IMR-90 (cell line): Measurements from ENCODE around the gene HOXA10. TPM values are rescaled to one million over a fixed set of nuclear protein-coding genes. Genes with fewer than 3 reads are reported as not detected.
A peak's percentile ranks its signal among the peaks of the same experiment; 100 is the strongest.

Experiments used
- ATAC-seq: fragments of 200-7000 bp; cut with Tn5 transposase; 2 replicates; pipeline ENCODE4 v1.9.1; 2020; ENCODE audit warnings: low read depth, mild to moderate bottlenecking, moderate library complexity
- BruUV-seq: library from RNA; stranded (reverse); fragments of 400-500 nt; replicated peaks from 2 replicates; lab custom pipeline; 2021; lab: Mats Ljungman, UMichigan
- CTCF ChIA-PET: fragments of 300-600 bp; formaldehyde crosslinking; extraction: SDS; loops from one replicate; lab custom pipeline; 2021; ENCODE audit warnings: antibody characterized with exemption; lab: Yijun Ruan, JAX
- POLR2A ChIA-PET: fragments of 300-600 bp; sonication (Branson Sonifier 250); formaldehyde crosslinking; loops from one replicate; lab custom pipeline; 2022; ENCODE audit warnings: antibody characterized with exemption; ENCODE audit not compliant: unreplicated experiment; lab: Charles Lee
- DNase-seq: peaks from one replicate; pipeline ENCODE4 v3.0.0; 2013
- H2AFZ ChIP-seq: replicated peaks from 2 replicates; pipeline ENCODE3; 2013; ENCODE audit warnings: low read length, mild to moderate bottlenecking; ENCODE audit not compliant: poor library complexity
- H2AK5ac ChIP-seq: 2 replicates; pipeline ENCODE4 v1.6.1; 2013; ENCODE audit warnings: low read depth, low read length, inconsistent platforms
- H2AK9ac ChIP-seq: replicated peaks from 2 replicates; pipeline ENCODE3; 2013; ENCODE audit warnings: mild to moderate bottlenecking, low read depth, low read length, moderate library complexity; ENCODE audit not compliant: poor library complexity
- H2BK120ac ChIP-seq: 2 replicates; pipeline ENCODE4 v1.6.1; 2013; ENCODE audit warnings: low read depth, low read length, inconsistent platforms
- H2BK15ac ChIP-seq: 3 replicates; pipeline ENCODE4 v1.6.1; 2013; ENCODE audit warnings: low read depth, low read length, inconsistent platforms
- H2BK20ac ChIP-seq: 2 replicates; pipeline ENCODE4 v1.6.1; 2013; ENCODE audit warnings: low read depth, mild to moderate bottlenecking, inconsistent platforms, low read length, moderate library complexity
- H2BK5ac ChIP-seq: 2 replicates; pipeline ENCODE4 v1.6.1; 2013; ENCODE audit warnings: mild to moderate bottlenecking, low read depth, low read length, inconsistent platforms; ENCODE audit not compliant: poor library complexity, severe bottlenecking
- H3K14ac ChIP-seq: replicated peaks from 2 replicates; pipeline ENCODE4 v1.6.1; 2013; ENCODE audit warnings: low read depth, low read length, inconsistent platforms
- H3K18ac ChIP-seq: 2 replicates; pipeline ENCODE4 v1.6.1; 2013; ENCODE audit warnings: low read depth, low read length, control low read depth
- H3K23ac ChIP-seq: 2 replicates; pipeline ENCODE4 v1.6.1; 2013; ENCODE audit warnings: low read depth, low read length, inconsistent platforms
- H3K27ac ChIP-seq: 2 replicates; pipeline ENCODE4 v1.5.1; 2013; ENCODE audit warnings: mild to moderate bottlenecking, control low read depth, low read length; ENCODE audit not compliant: insufficient read depth
- H3K27me3 ChIP-seq: 2 replicates; pipeline ENCODE4 v1.6.1; 2013; ENCODE audit warnings: low read length; ENCODE audit not compliant: control insufficient read depth, insufficient read depth
- H3K36me3 ChIP-seq: 2 replicates; pipeline ENCODE4 v1.6.1; 2013; ENCODE audit warnings: low read length, mixed read lengths; ENCODE audit not compliant: control insufficient read depth, insufficient read depth
- H3K4ac ChIP-seq: 2 replicates; pipeline ENCODE4 v1.6.1; 2013; ENCODE audit warnings: low read depth, low read length, inconsistent platforms
- H3K4me1 ChIP-seq: 2 replicates; pipeline ENCODE4 v1.6.1; 2013; ENCODE audit warnings: low read length, mixed read lengths; ENCODE audit not compliant: control insufficient read depth, insufficient read depth
- H3K4me2 ChIP-seq: 2 replicates; pipeline ENCODE4 v1.6.1; 2013; ENCODE audit warnings: low read depth, mild to moderate bottlenecking, control low read depth, low read length, moderate library complexity
- H3K4me3 ChIP-seq: 2 replicates; pipeline ENCODE4 v1.5.1; 2013; ENCODE audit warnings: low read depth, mild to moderate bottlenecking, control low read depth, low read length, moderate library complexity; ENCODE audit not compliant: insufficient read depth
- H3K56ac ChIP-seq: 2 replicates; pipeline ENCODE4 v1.6.1; 2013; ENCODE audit warnings: low read length, inconsistent platforms; ENCODE audit not compliant: insufficient read depth; ENCODE audit errors: extremely low read depth
- H3K79me1 ChIP-seq, 2 experiments: 2 replicates each; pipeline ENCODE4 v1.6.1; 2013; ENCODE audit warnings: low read length in 2 of 2, inconsistent platforms in 1 of 2, low read depth in 1 of 2
- H3K9ac ChIP-seq: 2 replicates; pipeline ENCODE4 v1.6.1; 2013; ENCODE audit warnings: low read depth, low read length, control low read depth
- H3K9me1 ChIP-seq: 2 replicates; pipeline ENCODE4 v1.6.1; 2013; ENCODE audit warnings: low read length, inconsistent platforms; ENCODE audit not compliant: insufficient read depth
- H3K9me3 ChIP-seq: 2 replicates; pipeline ENCODE4 v1.6.1; 2013; ENCODE audit warnings: low read length; ENCODE audit not compliant: control insufficient read depth, insufficient read depth
- H4K20me1 ChIP-seq: 2 replicates; pipeline ENCODE4 v1.6.1; 2013; ENCODE audit warnings: low read length, inconsistent platforms; ENCODE audit not compliant: insufficient read depth
- H4K5ac ChIP-seq: 2 replicates; pipeline ENCODE4 v1.6.1; 2013; ENCODE audit warnings: mild to moderate bottlenecking, low read depth, low read length, control low read depth
- H4K8ac ChIP-seq, 2 experiments: 2 replicates each; pipeline ENCODE4 v1.6.1; 2013; ENCODE audit warnings: low read depth in 2 of 2, low read length in 2 of 2, control low read depth in 1 of 2, inconsistent platforms in 1 of 2
- H4K91ac ChIP-seq: 2 replicates; pipeline ENCODE4 v1.6.1; 2013; ENCODE audit warnings: low read depth, low read length, inconsistent platforms; ENCODE audit not compliant: insufficient read depth
- BHLHE40 ChIP-seq: fragments of 150-350 bp; IDR thresholded peaks from 2 replicates; pipeline ENCODE4 v1.6.1; 2016; ENCODE audit warnings: mild to moderate bottlenecking, low read depth, low read length
- CEBPB ChIP-seq: IDR thresholded peaks from 2 replicates; pipeline ENCODE4 v1.6.1; 2012; ENCODE audit warnings: low read depth, low read length, improper control_type of control experiment
- CHD1 ChIP-seq: IDR thresholded peaks from 2 replicates; pipeline ENCODE4 v1.6.1; 2012; ENCODE audit warnings: low read depth, low read length, improper control_type of control experiment
- CTCF ChIP-seq: conservative IDR thresholded peaks from 2 replicates; pipeline ENCODE4 v1.5.1; 2012; ENCODE audit warnings: mild to moderate bottlenecking, low read depth, low read length, improper control_type of control experiment
- ELK1 ChIP-seq: fragments of 150-350 bp; IDR thresholded peaks from 2 replicates; pipeline ENCODE4 v1.6.1; 2016; ENCODE audit warnings: low read depth, mild to moderate bottlenecking, low read length, moderate library complexity, borderline replicate concordance
- FOS ChIP-seq: fragments of 150-350 bp; IDR thresholded peaks from 2 replicates; pipeline ENCODE4 v1.6.1; 2016; ENCODE audit warnings: low read depth, low read length
- MAFK ChIP-seq: IDR thresholded peaks from 2 replicates; pipeline ENCODE4 v1.6.1; 2012; ENCODE audit warnings: low read depth, low read length, improper control_type of control experiment
- POLR2A ChIP-seq: IDR thresholded peaks from 2 replicates; pipeline ENCODE4 v1.6.1; 2012; ENCODE audit warnings: mild to moderate bottlenecking, low read depth, low read length
- RAD21 ChIP-seq: IDR thresholded peaks from 2 replicates; pipeline ENCODE4 v1.6.1; 2012; ENCODE audit warnings: low read length, improper control_type of control experiment
- RCOR1 ChIP-seq: IDR thresholded peaks from 2 replicates; pipeline ENCODE4 v1.6.1; 2012; ENCODE audit warnings: mild to moderate bottlenecking, low read length, improper control_type of control experiment; ENCODE audit not compliant: insufficient replicate concordance
- RFX5 ChIP-seq: IDR thresholded peaks from 2 replicates; pipeline ENCODE4 v1.8.0; 2012; ENCODE audit warnings: low read depth, mild to moderate bottlenecking, low read length, moderate library complexity
- USF2 ChIP-seq: fragments of 150-350 bp; IDR thresholded peaks from 2 replicates; pipeline ENCODE4 v1.6.1; 2017; ENCODE audit warnings: mild to moderate bottlenecking, antibody characterized with exemption, low read length, low read depth
- WGBS, 2 experiments: methylation state at CpG; one replicate each; pipeline versions ENCODE4 v1.1.5 to v1.1.7; 2013; ENCODE audit warnings: missing lambda C conversion rate in 2 of 2; ENCODE audit not compliant: insufficient read length in 1 of 2; ENCODE audit errors: extremely low coverage in 2 of 2; 5-methylcytosine and 5-hydroxymethylcytosine counted together
- dilution Hi-C: fragments of 300-500 bp; cut with HindIII; formaldehyde crosslinking; loops from one replicate; pipeline ENCODE4 v1.14.3; 2018; ENCODE audit warnings: low sequenced_read_pairs; ENCODE audit not compliant: unreplicated experiment
- in situ Hi-C: fragments of 300-500 bp; cut with MboI; formaldehyde crosslinking; loops from 3 replicates; pipeline ENCODE4 v1.14.3; 2019; ENCODE audit warnings: low sequenced_read_pairs, inconsistent platforms, mixed read lengths
- intact Hi-C: fragments of 100-400 bp; cut with micrococcal nuclease; formaldehyde crosslinking; loops from 2 replicates; pipeline ENCODE4 v1.10.0; 2022
- polyA plus RNA-seq, 3 experiments: library from polyadenylated mRNA; depleted of rRNA; stranded (reverse); fragments of >200 nt; gene quantifications; 2 replicates each; pipeline ENCODE4 v1.2.3, GENCODE V29; 2012; ENCODE audit warnings: low replicate concordance in 1 of 3
- total RNA-seq: library from RNA; depleted of rRNA; stranded (reverse); fragments of >200 nt; gene quantifications from 2 replicates; pipeline ENCODE4 v1.2.3, GENCODE V29; 2012

Gene HOXA10
- total and polyA plus RNA-seq, 2 of the 4 experiments (the other 2 are of a cell fraction): 0.10 to 0.18 TPM

GRCh38 chr7:27143023-27143949 lies 30.8 kb downstream of the HOXA10 start, which contains the start of gene HOXA5:
HOXA5 (minus strand) TSS chr7:27143681; CDS start chr7:27143607, 74 bp downstream.
- Histone ChIP-seq H2BK15ac (peak within 1 kb of the TSS; percentile 33; the same call in 2 of the 3 replicates), H3K4me3 (peak within 1 kb of the TSS; percentile 93), H3K23ac (peak within 1 kb of the TSS; percentile 92), H3K9me3 (no peaks in the 10 kb centered on the region), H3K9ac (peak within 1 kb of the TSS; percentile 89), H2AK5ac (0 out of 2 replicates have a peak within 1 kb of the TSS, but pooled peaks have one; percentile 5), H2AK9ac (peak within 1 kb of the TSS; percentile 82), H3K4ac (peak within 1 kb of the TSS; percentile 80), H2BK5ac (peak within 1 kb of the TSS; percentile 89), H4K91ac (peak within 1 kb of the TSS; percentile 76), H3K9me1 (no peaks in the 10 kb centered on the region), H3K18ac (peak within 1 kb of the TSS; percentile 93), H3K36me3 (peaks cover 9% of the 10 kb centered on the region), H3K4me2 (peak within 1 kb of the TSS; percentile 94), H3K27me3 (no peaks in the 10 kb centered on the region), H2BK120ac (peak within 1 kb of the TSS; percentile 81), H4K8ac (peak within 1 kb of the TSS; percentile 58 to 84), H3K56ac (peak within 1 kb of the TSS; percentile 92), H2BK20ac (peak within 1 kb of the TSS; percentile 3; the same call in 1 of the 2 replicates), H4K20me1 (no peaks in the 10 kb centered on the region), H3K79me1 (peaks cover 9 to 38% of the 10 kb centered on the region in 2 experiments; a peak in 3 of 4 replicates), H2AFZ (peak within 1 kb of the TSS; percentile 90), H3K4me1 (peaks cover 16% of the 10 kb centered on the region), H3K14ac (peak within 1 kb of the TSS; percentile 95), H3K27ac (peak within 1 kb of the TSS; percentile 93), H4K5ac (peak within 1 kb of the TSS; percentile 76)
- intact Hi-C loops (loop anchor here (1.0 to 5.0 kb wide), 4 partner anchors 457 to 1281 kb away; no protein-coding TSS in a partner anchor), dilution Hi-C loops (no loop called here), in situ Hi-C loops (loop anchor here (5.0 to 10.0 kb wide), 3 partner anchors 41 to 948 kb away; partner anchors contain the start of gene HOXA2)
- ChIA-PET CTCF (interaction anchor here (0.7 to 2.0 kb wide), 23 partner anchors 11 to 777 kb away, joined by 3 to 9 read pairs (median 4); no protein-coding TSS in a partner anchor), POLR2A (interaction anchor here (1.3 kb wide), 1 partner anchor 35 kb away, joined by 5 read pairs; no protein-coding TSS in a partner anchor)
- peak; percentile 100 for DNase-seq
- BruUV-seq: TSS peak; percentile 81
- 0% methylated on average over 55 of the region's 86 CpGs; no CpG with 5 or more reads in 1 of the 2 experiments for WGBS, 2 experiments
- peak; percentile 64 for ATAC-seq
- peak; percentile 98 for TF ChIP-seq CTCF
- TF ChIP-seq RCOR1: no peak
- TF ChIP-seq MAFK: no peak
- TF ChIP-seq RAD21: peak; percentile 95
- TF ChIP-seq POLR2A: peak; percentile 89
- no peak for TF ChIP-seq CHD1
- peak; percentile 90 for TF ChIP-seq USF2
- peak; percentile 35; the same call in 1 of the 2 replicates for TF ChIP-seq FOS
- no peak for TF ChIP-seq ELK1
- TF ChIP-seq RFX5: no peak
- TF ChIP-seq BHLHE40: peak; percentile 95
- peak; percentile 98 for TF ChIP-seq CEBPB
